Common myeloid progenitor, CD34-positive (primary cell): ENCODE data around the gene DKK1.

Experiments used
- CTCF ChIA-PET: fragments of 350-600 bp; sonication (Branson Sonifier 250); formaldehyde crosslinking; loops from one replicate; lab custom pipeline; 2021; ENCODE audit warnings: antibody characterized with exemption; lab: Charles Lee
- POLR2A ChIA-PET: fragments of 350-600 bp; sonication (Branson Sonifier 250); formaldehyde crosslinking; loops from one replicate; lab custom pipeline; 2021; ENCODE audit warnings: antibody characterized with exemption; lab: Charles Lee
- DNase-seq, 3 donors: peaks; one replicate each; pipeline versions ENCODE4 v3.0.0 to v3.0.0-alpha.2; 2013
- H3K27ac ChIP-seq, 2 experiments: 1 replicate in 1 of 2; 2 replicates in 1 of 2; pipeline ENCODE4 v1.7.0; 2013; ENCODE audit warnings: inconsistent platforms in 2 of 2, low read length in 2 of 2, mild to moderate bottlenecking in 2 of 2, low read depth in 1 of 2, moderate library complexity in 1 of 2; ENCODE audit not compliant: severe bottlenecking in 2 of 2, insufficient read depth in 1 of 2, poor library complexity in 1 of 2
- H3K27me3 ChIP-seq, 5 experiments: replicated peaks in 2 of 5; 1 replicate in 3 of 5; 2 replicates in 2 of 5; pipeline versions ENCODE4 v1.6.1 to v1.7.0; 2013; ENCODE audit warnings: low read length in 4 of 5, mild to moderate bottlenecking in 2 of 5, moderate library complexity in 2 of 5, inconsistent platforms in 1 of 5; ENCODE audit not compliant: insufficient read depth in 5 of 5, control insufficient read depth in 4 of 5
- H3K36me3 ChIP-seq, 4 experiments: 1 replicate in 2 of 4; 2 replicates in 2 of 4; pipeline versions ENCODE4 v1.6.1 to v1.7.0; 2013; ENCODE audit warnings: low read length in 3 of 4, control low read depth in 1 of 4, mild to moderate bottlenecking in 1 of 4; ENCODE audit not compliant: control insufficient read depth in 4 of 4, insufficient read depth in 4 of 4
- H3K4me1 ChIP-seq, 4 experiments: 1 replicate in 3 of 4; 2 replicates in 1 of 4; pipeline versions ENCODE4 v1.6.1 to v1.7.1; 2013; ENCODE audit warnings: low read length in 3 of 4, mild to moderate bottlenecking in 3 of 4, control low read depth in 1 of 4, inconsistent platforms in 1 of 4, moderate library complexity in 1 of 4; ENCODE audit not compliant: control insufficient read depth in 4 of 4, insufficient read depth in 4 of 4; ENCODE audit errors: control extremely low read depth in 1 of 4
- H3K4me3 ChIP-seq, 7 experiments: 1 replicate in 4 of 7; 2 replicates in 3 of 7; pipeline versions ENCODE4 v1.5.1 to v1.7.0; 2013; ENCODE audit warnings: mild to moderate bottlenecking in 7 of 7, low read length in 6 of 7, moderate library complexity in 6 of 7, inconsistent platforms in 2 of 7, low read depth in 2 of 7, control low read depth in 1 of 7; ENCODE audit not compliant: insufficient read depth in 4 of 7, control insufficient read depth in 1 of 7; ENCODE audit errors: extremely low read depth in 1 of 7
- H3K9me3 ChIP-seq, 5 experiments: 1 replicate in 4 of 5; 2 replicates in 1 of 5; pipeline versions ENCODE4 v1.6.1 to v1.7.1; 2013; ENCODE audit warnings: low read length in 4 of 5, mild to moderate bottlenecking in 2 of 5, inconsistent platforms in 1 of 5, low read depth in 1 of 5, moderate library complexity in 1 of 5; ENCODE audit not compliant: control insufficient read depth in 4 of 5, insufficient read depth in 2 of 5; ENCODE audit errors: control extremely low read depth in 1 of 5
- WGBS: methylation state at CpG from one replicate; pipeline ENCODE4 v1.1.5; 2013; ENCODE audit not compliant: insufficient coverage; 5-methylcytosine and 5-hydroxymethylcytosine counted together

DKK1 gene

DNA sequence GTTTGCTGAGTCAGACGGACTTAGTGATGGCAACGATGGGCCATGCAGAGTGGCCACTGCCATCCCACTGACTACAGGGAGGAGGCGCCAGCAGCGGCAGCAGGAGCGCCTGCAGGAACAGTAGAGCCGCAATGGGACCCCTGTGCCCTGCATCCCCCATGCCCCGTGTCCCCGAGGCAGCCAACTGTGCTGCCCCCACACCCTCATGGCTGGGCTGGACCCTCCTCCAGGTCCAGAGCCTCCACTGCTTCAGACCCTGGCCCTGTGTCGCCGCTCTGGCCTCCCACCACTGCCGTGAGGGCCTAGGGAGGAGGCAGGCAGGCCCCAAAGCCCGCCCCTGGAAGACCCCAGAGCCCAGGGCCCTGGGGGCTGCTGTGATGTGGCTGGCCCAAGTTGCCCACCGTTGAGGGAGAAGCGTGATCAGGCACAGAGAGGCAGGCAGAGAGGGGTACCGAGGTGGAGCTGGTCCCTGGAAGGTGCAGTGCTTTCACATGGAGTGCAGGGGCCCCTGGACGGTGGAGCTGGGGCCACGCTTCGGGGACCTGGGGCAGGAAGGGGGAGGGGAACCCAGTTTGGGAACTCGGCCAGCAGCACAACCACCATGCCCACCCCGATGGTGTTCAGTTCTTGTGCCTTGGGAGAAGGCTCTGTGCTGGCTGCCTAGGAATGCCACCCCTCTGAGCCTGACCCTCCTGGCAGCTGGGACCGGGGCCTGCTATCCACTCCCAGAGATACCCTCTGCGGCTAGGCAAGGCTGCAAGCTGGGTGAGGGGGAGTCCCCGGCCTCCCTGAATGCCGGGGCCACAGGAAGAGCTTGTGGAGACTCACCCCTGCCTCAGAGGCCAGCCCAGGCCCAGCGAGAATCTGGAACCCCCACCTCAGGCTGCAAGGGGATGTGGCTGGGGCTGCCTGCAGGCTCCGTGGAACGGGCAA lies 32.6 kb downstream of the DKK1 start:
- Histone ChIP-seq H3K36me3 (no peaks in the 10 kb centered on the region), H3K4me3 (no peak overlapping the region), H3K4me1 (no peaks in the 10 kb centered on the region), H3K27me3 (peaks cover 0 to 2% (median 0%) of the 10 kb centered on the region in 5 experiments), H3K9me3 (peaks cover 0 to 5% (median 0%) of the 10 kb centered on the region in 5 experiments), H3K27ac (no peak overlapping the region)
- ChIA-PET CTCF (no interaction called here), POLR2A (no interaction called here)
- WGBS: 97% methylated on average over 26 of the region's 27 CpGs
- DNase-seq: no peak

- WGBS: 97% methylated on average over 5 of the region's 5 CpGs
Measured at GRCh38 chr10:52347327-52347667, 33.2 kb downstream of the DKK1 start.

GRCh38 chr10:52348037-52348564 lies 34.0 kb downstream of the DKK1 start:
- 79% methylated on average over 5 of the region's 5 CpGs for WGBS
- CTCF ChIA-PET: interaction anchor here (0.9 to 1.0 kb wide), 2 partner anchors 11 to 35 kb away, joined by 3 read pairs; partner anchors contain the start of gene DKK1

More at GRCh38 chr10:52347327-52347667, 33.2 kb downstream of the DKK1 start:
- no peak for DNase-seq
- ChIA-PET POLR2A (no interaction called here), CTCF (no interaction called here)
- Histone ChIP-seq H3K4me1 (no peaks in the 10 kb centered on the region), H3K36me3 (no peaks in the 10 kb centered on the region), H3K9me3 (peaks cover 0 to 5% (median 0%) of the 10 kb centered on the region in 5 experiments), H3K27me3 (no peaks in the 10 kb centered on the region), H3K4me3 (no peak overlapping the region), H3K27ac (no peak overlapping the region)

GRCh38 chr10:52351914-52352330 lies 37.8 kb downstream of the DKK1 start:
- ChIA-PET CTCF (no interaction called here), POLR2A (no interaction called here)
- Histone ChIP-seq H3K27ac (no peak overlapping the region), H3K9me3 (peaks cover 0 to 5% (median 0%) of the 10 kb centered on the region in 5 experiments), H3K4me1 (peaks cover 0 to 4% (median 2%) of the 10 kb centered on the region in 4 experiments), H3K36me3 (no peaks in the 10 kb centered on the region), H3K27me3 (no peaks in the 10 kb centered on the region), H3K4me3 (no peak overlapping the region)
- no peak for DNase-seq
- no CpG with 5 or more reads among the region's 2 CpGs for WGBS

More at GRCh38 chr10:52348037-52348564, 34.0 kb downstream of the DKK1 start:
- Histone ChIP-seq H3K4me3 (no peak overlapping the region), H3K27ac (no peak overlapping the region), H3K27me3 (no peaks in the 10 kb centered on the region), H3K4me1 (no peaks in the 10 kb centered on the region), H3K9me3 (peaks cover 0 to 5% (median 0%) of the 10 kb centered on the region in 5 experiments), H3K36me3 (no peaks in the 10 kb centered on the region)
- POLR2A ChIA-PET: no interaction called here
- DNase-seq: no peak

GRCh38 chr10:52353205-52353604 lies 39.1 kb downstream of the DKK1 start:
- ChIA-PET CTCF (interaction anchor here (0.6 kb wide), 1 partner anchor 25 kb away, joined by 3 read pairs; no protein-coding TSS in a partner anchor), POLR2A (interaction anchor here (0.7 kb wide), 1 partner anchor 16 kb away, joined by 3 read pairs; no protein-coding TSS in a partner anchor)
- H3K36me3 ChIP-seq: no peaks in the 10 kb centered on the region
- H3K27ac ChIP-seq: no peak overlapping the region
- H3K4me3 ChIP-seq: no peak overlapping the region
- H3K27me3 ChIP-seq: no peaks in the 10 kb centered on the region
- peaks cover 0 to 8% (median 4%) of the 10 kb centered on the region in 4 experiments for H3K4me1 ChIP-seq
- H3K9me3 ChIP-seq: peaks cover 0 to 1% (median 0%) of the 10 kb centered on the region in 5 experiments
- WGBS: 100% methylated on average over 2 of the region's 2 CpGs
- DNase-seq: no peak

GRCh38 chr10:52353960-52354394 lies 39.9 kb downstream of the DKK1 start:
- ChIA-PET CTCF (interaction anchor here (1.0 kb wide), 1 partner anchor 374 kb away, joined by 3 read pairs; no protein-coding TSS in a partner anchor), POLR2A (no interaction called here)
- H3K27ac ChIP-seq: no peak overlapping the region
- H3K27me3 ChIP-seq: no peaks in the 10 kb centered on the region
- H3K4me3 ChIP-seq: no peak overlapping the region
- WGBS: 0% methylated on average over 1 of the region's 1 CpG
- H3K36me3 ChIP-seq: no peaks in the 10 kb centered on the region
- no peaks in the 10 kb centered on the region for H3K9me3 ChIP-seq
- peaks cover 4 to 16% (median 6%) of the 10 kb centered on the region in 4 experiments for H3K4me1 ChIP-seq
- DNase-seq: peak in 1 of 3 donors; percentile 10
